Liver (tissue), 3 donors: Measurements from ENCODE around the gene LSG1.

Source experiments
- FOXA1 ChIP-seq: IDR thresholded peaks from 2 replicates; pipeline ENCODE4 v1.6.1; 2016; ENCODE audit warnings: antibody characterized with exemption
- JUND ChIP-seq, 2 donors: IDR thresholded peaks; 2 replicates each; pipeline ENCODE4 v1.6.1; 2016; ENCODE audit warnings: antibody characterized with exemption in 2 of 2
- NR2F2 ChIP-seq: IDR thresholded peaks from 2 replicates; pipeline ENCODE4 v1.6.1; 2016; ENCODE audit warnings: antibody characterized with exemption
- RAD21 ChIP-seq, 2 donors: IDR thresholded peaks; 2 replicates each; pipeline ENCODE4 v1.6.1; 2016; ENCODE audit warnings: antibody characterized with exemption in 2 of 2, mild to moderate bottlenecking in 2 of 2
- RXRA ChIP-seq, 2 donors: IDR thresholded peaks; 2 replicates each; pipeline ENCODE4 v1.6.1; 2017 to 2018; ENCODE audit warnings: antibody characterized with exemption in 2 of 2, mild to moderate bottlenecking in 1 of 2
- TAF1 ChIP-seq: conservative IDR thresholded peaks from 2 replicates; pipeline ENCODE4 v1.6.1; 2016; ENCODE audit warnings: antibody characterized with exemption, mild to moderate bottlenecking
- TF ChIP-seq, protein P1 (sequence below): fragments of 150-350 bp; IDR thresholded peaks from 2 replicates; pipeline ENCODE4 v1.5.1; 2017; ENCODE audit warnings: improper control_type of control experiment, low read depth, low read length; ENCODE audit not compliant: missing input control
- TF ChIP-seq, protein P2 (sequence below): IDR thresholded peaks from 2 replicates; pipeline ENCODE4 v1.6.1; 2016; ENCODE audit warnings: antibody characterized with exemption
- TF ChIP-seq, protein P3 (sequence below): IDR thresholded peaks from 2 replicates; pipeline ENCODE4 v1.6.1; 2016; ENCODE audit warnings: antibody characterized with exemption, mild to moderate bottlenecking
- TF ChIP-seq, protein P4 (sequence below): IDR thresholded peaks from 2 replicates; pipeline ENCODE4 v1.6.1; 2016; ENCODE audit warnings: antibody characterized with exemption
- TF ChIP-seq, protein P5 (sequence below): IDR thresholded peaks from 2 replicates; pipeline ENCODE4 v1.6.1; 2016; ENCODE audit warnings: antibody characterized with exemption
- donor health status: healthy.
- donor health status: healthy.

DNA sequence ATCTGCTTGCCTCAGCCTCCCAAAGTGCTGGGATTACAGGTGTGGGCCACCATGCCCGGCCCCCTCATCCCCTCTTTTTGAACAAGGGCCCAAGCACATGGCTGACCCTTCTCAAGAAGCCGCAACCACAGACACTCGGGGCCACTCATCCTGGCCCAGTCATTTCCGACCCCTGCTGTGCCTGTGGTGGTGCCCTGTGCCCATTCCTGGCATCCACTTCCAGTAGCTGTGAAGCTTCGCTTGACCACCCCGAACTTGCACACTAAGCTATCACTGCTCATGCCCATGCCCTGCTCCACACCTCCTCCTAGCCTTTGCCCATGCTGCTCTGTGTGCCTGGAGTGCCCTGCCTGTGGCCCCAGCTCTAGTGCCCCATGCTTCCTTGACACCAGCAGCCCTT lies 47.0 kb downstream of the LSG1 start:
- TF ChIP-seq, protein P1, sequence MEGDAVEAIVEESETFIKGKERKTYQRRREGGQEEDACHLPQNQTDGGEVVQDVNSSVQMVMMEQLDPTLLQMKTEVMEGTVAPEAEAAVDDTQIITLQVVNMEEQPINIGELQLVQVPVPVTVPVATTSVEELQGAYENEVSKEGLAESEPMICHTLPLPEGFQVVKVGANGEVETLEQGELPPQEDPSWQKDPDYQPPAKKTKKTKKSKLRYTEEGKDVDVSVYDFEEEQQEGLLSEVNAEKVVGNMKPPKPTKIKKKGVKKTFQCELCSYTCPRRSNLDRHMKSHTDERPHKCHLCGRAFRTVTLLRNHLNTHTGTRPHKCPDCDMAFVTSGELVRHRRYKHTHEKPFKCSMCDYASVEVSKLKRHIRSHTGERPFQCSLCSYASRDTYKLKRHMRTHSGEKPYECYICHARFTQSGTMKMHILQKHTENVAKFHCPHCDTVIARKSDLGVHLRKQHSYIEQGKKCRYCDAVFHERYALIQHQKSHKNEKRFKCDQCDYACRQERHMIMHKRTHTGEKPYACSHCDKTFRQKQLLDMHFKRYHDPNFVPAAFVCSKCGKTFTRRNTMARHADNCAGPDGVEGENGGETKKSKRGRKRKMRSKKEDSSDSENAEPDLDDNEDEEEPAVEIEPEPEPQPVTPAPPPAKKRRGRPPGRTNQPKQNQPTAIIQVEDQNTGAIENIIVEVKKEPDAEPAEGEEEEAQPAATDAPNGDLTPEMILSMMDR, result no peak
- TF ChIP-seq, protein P2, sequence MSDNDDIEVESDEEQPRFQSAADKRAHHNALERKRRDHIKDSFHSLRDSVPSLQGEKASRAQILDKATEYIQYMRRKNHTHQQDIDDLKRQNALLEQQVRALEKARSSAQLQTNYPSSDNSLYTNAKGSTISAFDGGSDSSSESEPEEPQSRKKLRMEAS, result no peak
- TF ChIP-seq TAF1, result no peak
- TF ChIP-seq, protein P3, sequence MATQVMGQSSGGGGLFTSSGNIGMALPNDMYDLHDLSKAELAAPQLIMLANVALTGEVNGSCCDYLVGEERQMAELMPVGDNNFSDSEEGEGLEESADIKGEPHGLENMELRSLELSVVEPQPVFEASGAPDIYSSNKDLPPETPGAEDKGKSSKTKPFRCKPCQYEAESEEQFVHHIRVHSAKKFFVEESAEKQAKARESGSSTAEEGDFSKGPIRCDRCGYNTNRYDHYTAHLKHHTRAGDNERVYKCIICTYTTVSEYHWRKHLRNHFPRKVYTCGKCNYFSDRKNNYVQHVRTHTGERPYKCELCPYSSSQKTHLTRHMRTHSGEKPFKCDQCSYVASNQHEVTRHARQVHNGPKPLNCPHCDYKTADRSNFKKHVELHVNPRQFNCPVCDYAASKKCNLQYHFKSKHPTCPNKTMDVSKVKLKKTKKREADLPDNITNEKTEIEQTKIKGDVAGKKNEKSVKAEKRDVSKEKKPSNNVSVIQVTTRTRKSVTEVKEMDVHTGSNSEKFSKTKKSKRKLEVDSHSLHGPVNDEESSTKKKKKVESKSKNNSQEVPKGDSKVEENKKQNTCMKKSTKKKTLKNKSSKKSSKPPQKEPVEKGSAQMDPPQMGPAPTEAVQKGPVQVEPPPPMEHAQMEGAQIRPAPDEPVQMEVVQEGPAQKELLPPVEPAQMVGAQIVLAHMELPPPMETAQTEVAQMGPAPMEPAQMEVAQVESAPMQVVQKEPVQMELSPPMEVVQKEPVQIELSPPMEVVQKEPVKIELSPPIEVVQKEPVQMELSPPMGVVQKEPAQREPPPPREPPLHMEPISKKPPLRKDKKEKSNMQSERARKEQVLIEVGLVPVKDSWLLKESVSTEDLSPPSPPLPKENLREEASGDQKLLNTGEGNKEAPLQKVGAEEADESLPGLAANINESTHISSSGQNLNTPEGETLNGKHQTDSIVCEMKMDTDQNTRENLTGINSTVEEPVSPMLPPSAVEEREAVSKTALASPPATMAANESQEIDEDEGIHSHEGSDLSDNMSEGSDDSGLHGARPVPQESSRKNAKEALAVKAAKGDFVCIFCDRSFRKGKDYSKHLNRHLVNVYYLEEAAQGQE, result no peak
- TF ChIP-seq, protein P4, sequence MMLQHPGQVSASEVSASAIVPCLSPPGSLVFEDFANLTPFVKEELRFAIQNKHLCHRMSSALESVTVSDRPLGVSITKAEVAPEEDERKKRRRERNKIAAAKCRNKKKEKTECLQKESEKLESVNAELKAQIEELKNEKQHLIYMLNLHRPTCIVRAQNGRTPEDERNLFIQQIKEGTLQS, result no peak
- no peak for TF ChIP-seq JUND (IDR thresholded peaks at IDR 0.05)
- no peak for TF ChIP-seq FOXA1
- no peak for TF ChIP-seq RAD21 (IDR thresholded peaks at IDR 0.05)
- TF ChIP-seq NR2F2, result no peak
- no peak for TF ChIP-seq RXRA (IDR thresholded peaks at IDR 0.05)
- TF ChIP-seq, protein P5, sequence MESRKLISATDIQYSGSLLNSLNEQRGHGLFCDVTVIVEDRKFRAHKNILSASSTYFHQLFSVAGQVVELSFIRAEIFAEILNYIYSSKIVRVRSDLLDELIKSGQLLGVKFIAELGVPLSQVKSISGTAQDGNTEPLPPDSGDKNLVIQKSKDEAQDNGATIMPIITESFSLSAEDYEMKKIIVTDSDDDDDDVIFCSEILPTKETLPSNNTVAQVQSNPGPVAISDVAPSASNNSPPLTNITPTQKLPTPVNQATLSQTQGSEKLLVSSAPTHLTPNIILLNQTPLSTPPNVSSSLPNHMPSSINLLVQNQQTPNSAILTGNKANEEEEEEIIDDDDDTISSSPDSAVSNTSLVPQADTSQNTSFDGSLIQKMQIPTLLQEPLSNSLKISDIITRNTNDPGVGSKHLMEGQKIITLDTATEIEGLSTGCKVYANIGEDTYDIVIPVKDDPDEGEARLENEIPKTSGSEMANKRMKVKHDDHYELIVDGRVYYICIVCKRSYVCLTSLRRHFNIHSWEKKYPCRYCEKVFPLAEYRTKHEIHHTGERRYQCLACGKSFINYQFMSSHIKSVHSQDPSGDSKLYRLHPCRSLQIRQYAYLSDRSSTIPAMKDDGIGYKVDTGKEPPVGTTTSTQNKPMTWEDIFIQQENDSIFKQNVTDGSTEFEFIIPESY, result no peak
